Nephron progenitor cell (in vitro differentiated cells): ENCODE results near the gene PRSS35.

ENCODE experiments used
- DNase-seq: peaks from one replicate; pipeline ENCODE4 v3.0.0; 2021
- H3K27ac Mint-ChIP-seq: 2 replicates; pipeline ENCODE4 v1.8.0; 2021; ENCODE audit warnings: mild to moderate bottlenecking, moderate library complexity, mixed read lengths
- H3K27me3 Mint-ChIP-seq: 2 replicates; pipeline ENCODE4 v1.8.0; 2021; ENCODE audit warnings: mild to moderate bottlenecking, low read depth, mixed read lengths; ENCODE audit not compliant: poor library complexity
- H3K36me3 Mint-ChIP-seq: 2 replicates; pipeline ENCODE4 v1.8.0; 2021; ENCODE audit warnings: low read depth, mixed read lengths
- H3K4me1 Mint-ChIP-seq: 2 replicates; pipeline ENCODE4 v1.8.0; 2021; ENCODE audit warnings: mixed read lengths
- H3K4me3 Mint-ChIP-seq: 2 replicates; pipeline ENCODE4 v1.8.0; 2021; ENCODE audit warnings: mild to moderate bottlenecking, moderate library complexity, mixed read lengths
- H3K9me3 Mint-ChIP-seq: 2 replicates; pipeline ENCODE4 v1.8.0; 2021; ENCODE audit warnings: mild to moderate bottlenecking, moderate library complexity, mixed read lengths
- CTCF ChIP-seq: fragments of 200-600 bp; sonication (generic); IDR thresholded peaks from 2 replicates; pipeline ENCODE4 v1.5.0; 2021; ENCODE audit warnings: antibody characterized with exemption

The PRSS35 gene, protein sequence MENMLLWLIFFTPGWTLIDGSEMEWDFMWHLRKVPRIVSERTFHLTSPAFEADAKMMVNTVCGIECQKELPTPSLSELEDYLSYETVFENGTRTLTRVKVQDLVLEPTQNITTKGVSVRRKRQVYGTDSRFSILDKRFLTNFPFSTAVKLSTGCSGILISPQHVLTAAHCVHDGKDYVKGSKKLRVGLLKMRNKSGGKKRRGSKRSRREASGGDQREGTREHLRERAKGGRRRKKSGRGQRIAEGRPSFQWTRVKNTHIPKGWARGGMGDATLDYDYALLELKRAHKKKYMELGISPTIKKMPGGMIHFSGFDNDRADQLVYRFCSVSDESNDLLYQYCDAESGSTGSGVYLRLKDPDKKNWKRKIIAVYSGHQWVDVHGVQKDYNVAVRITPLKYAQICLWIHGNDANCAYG

GRCh38 chr6:83511901-83512681, at the start of gene PRSS35:
TSS of gene PRSS35 (plus strand) at chr6:83512534. CDS start at chr6:83523442, 10,908 bp downstream.
- H3K4me1 Mint-ChIP-seq, result peaks cover 17% of the 10 kb centered on the region

GRCh38 chr6:83463886-83464285, 48.4 kb upstream of the PRSS35 start:
- Mint-ChIP-seq H3K36me3 (no peaks in the 10 kb centered on the region), H3K4me1 (no peaks in the 10 kb centered on the region), H3K27ac (no peak overlapping the region)

More at GRCh38 chr6:83511901-83512681, at the start of gene PRSS35:
- Mint-ChIP-seq H3K27me3 (peaks cover 5% of the 10 kb centered on the region), H3K36me3 (no peaks in the 10 kb centered on the region), H3K27ac (no peak within 1 kb of the TSS), H3K4me3 (peak within 1 kb of the TSS; percentile 88), H3K9me3 (no peaks in the 10 kb centered on the region)
- DNase-seq, result peak; percentile 81
- peak; percentile 67 for TF ChIP-seq CTCF

DNA sequence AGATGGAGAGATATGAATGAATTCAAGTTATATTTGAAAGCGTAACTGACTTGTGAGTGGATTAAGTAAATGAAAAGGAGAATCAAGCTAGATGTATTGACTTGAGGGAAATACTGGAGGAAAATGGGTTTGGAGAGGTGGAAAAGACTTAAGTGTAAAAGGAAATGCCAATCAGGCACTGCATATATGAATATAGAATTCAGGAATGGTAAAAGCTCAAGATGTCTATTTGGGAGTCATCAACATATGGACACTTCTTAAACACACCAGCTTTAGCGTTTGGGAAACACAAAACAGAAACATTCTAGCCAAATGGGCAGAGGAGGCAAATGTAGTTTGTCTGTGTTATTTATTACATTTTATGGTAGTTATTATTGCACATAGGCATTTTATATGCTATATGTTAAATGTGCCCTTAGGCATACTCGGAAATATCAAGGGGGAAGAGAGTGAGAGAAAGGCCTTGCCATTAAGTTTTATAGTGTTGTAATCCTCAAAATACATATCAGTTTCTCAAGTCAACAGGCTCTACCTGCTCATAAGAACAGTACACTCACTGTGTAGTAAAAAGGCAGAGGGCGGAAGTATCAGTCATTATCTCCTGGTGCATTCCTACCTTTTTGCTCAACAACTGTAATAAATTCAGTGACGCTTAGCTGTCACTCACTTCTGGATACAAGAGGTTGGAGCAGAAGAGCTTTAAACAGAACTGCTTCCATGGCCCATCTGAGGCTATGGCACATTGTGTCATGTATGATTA, 47.8 kb upstream of the PRSS35 start:
- Mint-ChIP-seq H3K27ac (no peak overlapping the region), H3K27me3 (peaks cover 2% of the 10 kb centered on the region), H3K4me1 (no peaks in the 10 kb centered on the region), H3K4me3 (no peak overlapping the region), H3K36me3 (no peaks in the 10 kb centered on the region), H3K9me3 (no peaks in the 10 kb centered on the region)
- TF ChIP-seq CTCF, result no peak
- DNase-seq, result no peak

More at GRCh38 chr6:83463886-83464285, 48.4 kb upstream of the PRSS35 start:
- no peak for TF ChIP-seq CTCF
- no peak for DNase-seq
- Mint-ChIP-seq H3K27me3 (peaks cover 2% of the 10 kb centered on the region), H3K4me3 (no peak overlapping the region), H3K9me3 (no peaks in the 10 kb centered on the region)

GRCh38 chr6:83466328-83466727, 46.0 kb upstream of the PRSS35 start:
- Mint-ChIP-seq H3K27ac (no peak overlapping the region), H3K4me3 (no peak overlapping the region), H3K4me1 (no peaks in the 10 kb centered on the region), H3K27me3 (peaks cover 2% of the 10 kb centered on the region), H3K9me3 (no peaks in the 10 kb centered on the region), H3K36me3 (no peaks in the 10 kb centered on the region)
- DNase-seq, result no peak
- no peak for TF ChIP-seq CTCF

GRCh38 chr6:83467620-83468036, 44.7 kb upstream of the PRSS35 start:
- H3K36me3 Mint-ChIP-seq, result no peaks in the 10 kb centered on the region

More at GRCh38 chr6:83467620-83468036, 44.7 kb upstream of the PRSS35 start:
- H3K4me1 Mint-ChIP-seq, result no peaks in the 10 kb centered on the region
- DNase-seq, result no peak
- H3K4me3 Mint-ChIP-seq, result no peak overlapping the region
- H3K9me3 Mint-ChIP-seq, result no peaks in the 10 kb centered on the region
- TF ChIP-seq CTCF, result no peak
- no peak overlapping the region for H3K27ac Mint-ChIP-seq
- peaks cover 2% of the 10 kb centered on the region for H3K27me3 Mint-ChIP-seq
